ENCODE measurements around the gene DTD2. TPM values are rescaled to one million over a fixed set of nuclear protein-coding genes. Genes with fewer than 3 reads are reported as not detected.

The DTD2 gene
- total RNA-seq, 1 experiment from 2014 or later: 25.3 TPM

GRCh38 chr14:31419967-31420318 lies 37.4 kb downstream of the DTD2 start:
- Histone ChIP-seq H3K4me3 (ENCODE audit: low read depth, low read length, poor library complexity, severe bottlenecking) (peak overlapping the region; percentile 96), H3K9me3 (ENCODE audit: low read depth, low read length, poor library complexity, severe bottlenecking) (no peaks in the 10 kb centered on the region), H3K36me3 (ENCODE audit: insufficient read depth, low read length, poor library complexity, severe bottlenecking) (no peaks in the 10 kb centered on the region), H3K4me1 (ENCODE audit: insufficient read depth, low read length, poor library complexity, severe bottlenecking) (peaks cover 7% of the 10 kb centered on the region), H3K27me3 (replicated peaks; ENCODE audit: insufficient read depth, low read depth, low read length, poor library complexity) (no peaks in the 10 kb centered on the region), H3K27ac (ENCODE audit: low read depth, low read length, poor library complexity, severe bottlenecking) (peak overlapping the region; percentile 81)
- DNase-seq (ENCODE audit: low spot score): no peak
- intact Hi-C loops (cut with micrococcal nuclease; ENCODE audit: unreplicated experiment): no loop called here
- no TSS peak for BruUV-seq (replicated peaks)
- TF ChIP-seq EZH2 (IDR thresholded peaks at IDR 0.05; ENCODE audit: borderline replicate concordance, low read depth, low read length, poor library complexity, severe bottlenecking): no peak
- TF ChIP-seq, protein P1, sequence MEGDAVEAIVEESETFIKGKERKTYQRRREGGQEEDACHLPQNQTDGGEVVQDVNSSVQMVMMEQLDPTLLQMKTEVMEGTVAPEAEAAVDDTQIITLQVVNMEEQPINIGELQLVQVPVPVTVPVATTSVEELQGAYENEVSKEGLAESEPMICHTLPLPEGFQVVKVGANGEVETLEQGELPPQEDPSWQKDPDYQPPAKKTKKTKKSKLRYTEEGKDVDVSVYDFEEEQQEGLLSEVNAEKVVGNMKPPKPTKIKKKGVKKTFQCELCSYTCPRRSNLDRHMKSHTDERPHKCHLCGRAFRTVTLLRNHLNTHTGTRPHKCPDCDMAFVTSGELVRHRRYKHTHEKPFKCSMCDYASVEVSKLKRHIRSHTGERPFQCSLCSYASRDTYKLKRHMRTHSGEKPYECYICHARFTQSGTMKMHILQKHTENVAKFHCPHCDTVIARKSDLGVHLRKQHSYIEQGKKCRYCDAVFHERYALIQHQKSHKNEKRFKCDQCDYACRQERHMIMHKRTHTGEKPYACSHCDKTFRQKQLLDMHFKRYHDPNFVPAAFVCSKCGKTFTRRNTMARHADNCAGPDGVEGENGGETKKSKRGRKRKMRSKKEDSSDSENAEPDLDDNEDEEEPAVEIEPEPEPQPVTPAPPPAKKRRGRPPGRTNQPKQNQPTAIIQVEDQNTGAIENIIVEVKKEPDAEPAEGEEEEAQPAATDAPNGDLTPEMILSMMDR (conservative IDR thresholded peaks at IDR 0.05; ENCODE audit: low read depth, low read length): no peak
- POLR2A ChIA-PET (ENCODE audit: low non-redundant PET): no interaction called here
- CTCF ChIA-PET: no interaction called here

GRCh38 chr14:31419179-31419966 lies 37.9 kb downstream of the DTD2 start:
- Histone ChIP-seq H3K4me1 (ENCODE audit: insufficient read depth, low read length, poor library complexity, severe bottlenecking) (peaks cover 10% of the 10 kb centered on the region), H3K27ac (ENCODE audit: low read depth, low read length, poor library complexity, severe bottlenecking) (peak overlapping the region; percentile 81), H3K27me3 (replicated peaks; ENCODE audit: insufficient read depth, low read depth, low read length, poor library complexity) (no peaks in the 10 kb centered on the region), H3K4me3 (ENCODE audit: low read depth, low read length, poor library complexity, severe bottlenecking) (peak overlapping the region; percentile 96), H3K9me3 (ENCODE audit: low read depth, low read length, poor library complexity, severe bottlenecking) (no peaks in the 10 kb centered on the region), H3K36me3 (ENCODE audit: insufficient read depth, low read length, poor library complexity, severe bottlenecking) (no peaks in the 10 kb centered on the region)
- DNase-seq (ENCODE audit: low spot score): peak; percentile 27
- BruUV-seq (replicated peaks): TSS peak; percentile 58
- TF ChIP-seq, protein P1 (conservative IDR thresholded peaks at IDR 0.05; ENCODE audit: low read depth, low read length): no peak
- no peak for TF ChIP-seq EZH2 (IDR thresholded peaks at IDR 0.05; ENCODE audit: borderline replicate concordance, low read depth, low read length, poor library complexity, severe bottlenecking)
- POLR2A ChIA-PET (ENCODE audit: low non-redundant PET): no interaction called here
- CTCF ChIA-PET: no interaction called here
- intact Hi-C loops (cut with micrococcal nuclease; ENCODE audit: unreplicated experiment): no loop called here

- intact Hi-C loops (cut with micrococcal nuclease; ENCODE audit: unreplicated experiment): no loop called here
- H3K36me3 ChIP-seq (ENCODE audit: insufficient read depth, low read length, poor library complexity, severe bottlenecking): no peaks in the 10 kb centered on the region
- H3K4me1 ChIP-seq (ENCODE audit: insufficient read depth, low read length, poor library complexity, severe bottlenecking): peaks cover 16% of the 10 kb centered on the region
- no peak overlapping the region for H3K4me3 ChIP-seq (ENCODE audit: low read depth, low read length, poor library complexity, severe bottlenecking)
- ChIA-PET POLR2A (ENCODE audit: low non-redundant PET) (no interaction called here), CTCF (no interaction called here)
- BruUV-seq (replicated peaks): no TSS peak
- TF ChIP-seq, protein P1 (conservative IDR thresholded peaks at IDR 0.05; ENCODE audit: low read depth, low read length): no peak
- TF ChIP-seq EZH2 (IDR thresholded peaks at IDR 0.05; ENCODE audit: borderline replicate concordance, low read depth, low read length, poor library complexity, severe bottlenecking): no peak
- no peaks in the 10 kb centered on the region for H3K27me3 ChIP-seq (replicated peaks; ENCODE audit: insufficient read depth, low read depth, low read length, poor library complexity)
- no peaks in the 10 kb centered on the region for H3K9me3 ChIP-seq (ENCODE audit: low read depth, low read length, poor library complexity, severe bottlenecking)
- no peak for DNase-seq (ENCODE audit: low spot score)
- H3K27ac ChIP-seq (ENCODE audit: low read depth, low read length, poor library complexity, severe bottlenecking): no peak overlapping the region
These were observed 38.9 kb downstream of the DTD2 start for GRCh38 chr14:31418440-31418839.

All from A673 (cell line).